ENCODE results near the gene CD44. TPM values are rescaled to one million over a fixed set of nuclear protein-coding genes. Genes with fewer than 3 reads are reported as not detected.

The CD44 gene
- polyA plus RNA-seq, 2 of the 4 experiments (the other 2 are of a cell fraction): 309 to 585 TPM

DNA sequence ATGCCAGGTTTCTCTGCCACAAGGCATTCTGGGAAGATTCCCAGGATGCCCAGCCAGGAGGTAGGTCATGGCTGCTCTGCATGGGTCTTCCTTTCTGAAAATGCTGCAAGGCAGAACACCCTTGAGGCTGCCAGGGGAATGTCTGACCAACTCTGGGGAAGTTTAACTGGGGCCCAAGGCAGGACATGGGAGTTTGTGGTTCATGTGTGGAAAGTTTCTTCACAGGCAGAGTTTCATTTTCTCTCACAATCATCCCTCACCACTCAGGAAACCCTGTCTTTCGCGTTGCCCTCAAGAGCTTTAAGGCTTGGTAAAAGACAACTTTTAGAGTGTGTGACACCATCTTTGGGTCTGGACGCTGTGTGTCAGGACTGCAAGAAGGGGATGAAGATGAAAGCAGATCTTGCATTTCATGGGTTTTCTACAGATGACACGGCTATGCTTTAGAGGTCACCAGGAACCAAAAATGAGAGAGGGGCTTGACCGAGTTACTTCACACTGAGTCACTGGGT is 133.5 kb downstream of the CD44 start:
- Histone ChIP-seq H3K9me3 (no peaks in the 10 kb centered on the region), H3K27ac (no peak overlapping the region), H3K4me3 (no peak overlapping the region), H3K4me2 (no peak overlapping the region), H3K4me1 (peaks cover 27% of the 10 kb centered on the region)
- ATAC-seq (no peak), FAIRE-seq (no peak), DNase-seq (ENCODE audit: low read depth in 1 of 2, low spot score in 1 of 2) (no peak)
- WGBS (ENCODE audit: missing lambda C conversion rate): 90% methylated on average over 5 of the region's 5 CpGs
- TF ChIP-seq, protein P1, sequence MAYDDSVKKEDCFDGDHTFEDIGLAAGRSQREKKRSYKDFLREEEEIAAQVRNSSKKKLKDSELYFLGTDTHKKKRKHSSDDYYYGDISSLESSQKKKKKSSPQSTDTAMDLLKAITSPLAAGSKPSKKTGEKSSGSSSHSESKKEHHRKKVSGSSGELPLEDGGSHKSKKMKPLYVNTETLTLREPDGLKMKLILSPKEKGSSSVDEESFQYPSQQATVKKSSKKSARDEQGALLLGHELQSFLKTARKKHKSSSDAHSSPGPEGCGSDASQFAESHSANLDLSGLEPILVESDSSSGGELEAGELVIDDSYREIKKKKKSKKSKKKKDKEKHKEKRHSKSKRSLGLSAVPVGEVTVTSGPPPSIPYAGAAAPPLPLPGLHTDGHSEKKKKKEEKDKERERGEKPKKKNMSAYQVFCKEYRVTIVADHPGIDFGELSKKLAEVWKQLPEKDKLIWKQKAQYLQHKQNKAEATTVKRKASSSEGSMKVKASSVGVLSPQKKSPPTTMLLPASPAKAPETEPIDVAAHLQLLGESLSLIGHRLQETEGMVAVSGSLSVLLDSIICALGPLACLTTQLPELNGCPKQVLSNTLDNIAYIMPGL (CRISPR knock-in tag; IDR thresholded peaks at IDR 0.05; ENCODE audit: borderline replicate concordance): no peak
- TF ChIP-seq JUNB (IDR thresholded peaks at IDR 0.05): no peak
- TF ChIP-seq POLR2AphosphoS2 (conservative IDR thresholded peaks at IDR 0.05; ENCODE audit: low read length): no peak
- TF ChIP-seq PHF8 (IDR thresholded peaks at IDR 0.05; ENCODE audit: borderline replicate concordance, low read depth): no peak
- TF ChIP-seq JUN (IDR thresholded peaks at IDR 0.05): no peak
- TF ChIP-seq, protein P2, sequence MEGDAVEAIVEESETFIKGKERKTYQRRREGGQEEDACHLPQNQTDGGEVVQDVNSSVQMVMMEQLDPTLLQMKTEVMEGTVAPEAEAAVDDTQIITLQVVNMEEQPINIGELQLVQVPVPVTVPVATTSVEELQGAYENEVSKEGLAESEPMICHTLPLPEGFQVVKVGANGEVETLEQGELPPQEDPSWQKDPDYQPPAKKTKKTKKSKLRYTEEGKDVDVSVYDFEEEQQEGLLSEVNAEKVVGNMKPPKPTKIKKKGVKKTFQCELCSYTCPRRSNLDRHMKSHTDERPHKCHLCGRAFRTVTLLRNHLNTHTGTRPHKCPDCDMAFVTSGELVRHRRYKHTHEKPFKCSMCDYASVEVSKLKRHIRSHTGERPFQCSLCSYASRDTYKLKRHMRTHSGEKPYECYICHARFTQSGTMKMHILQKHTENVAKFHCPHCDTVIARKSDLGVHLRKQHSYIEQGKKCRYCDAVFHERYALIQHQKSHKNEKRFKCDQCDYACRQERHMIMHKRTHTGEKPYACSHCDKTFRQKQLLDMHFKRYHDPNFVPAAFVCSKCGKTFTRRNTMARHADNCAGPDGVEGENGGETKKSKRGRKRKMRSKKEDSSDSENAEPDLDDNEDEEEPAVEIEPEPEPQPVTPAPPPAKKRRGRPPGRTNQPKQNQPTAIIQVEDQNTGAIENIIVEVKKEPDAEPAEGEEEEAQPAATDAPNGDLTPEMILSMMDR (IDR thresholded peaks at IDR 0.05): no peak
- TF ChIP-seq GATA3 (IDR thresholded peaks at IDR 0.05; ENCODE audit: borderline replicate concordance): no peak
- CTCF ChIA-PET: interaction anchor here (1.5 to 1.6 kb wide), 2 partner anchors 33 to 35 kb away, joined by 4 to 5 read pairs; no protein-coding TSS in a partner anchor
- POLR2A ChIA-PET: no interaction called here

DNA sequence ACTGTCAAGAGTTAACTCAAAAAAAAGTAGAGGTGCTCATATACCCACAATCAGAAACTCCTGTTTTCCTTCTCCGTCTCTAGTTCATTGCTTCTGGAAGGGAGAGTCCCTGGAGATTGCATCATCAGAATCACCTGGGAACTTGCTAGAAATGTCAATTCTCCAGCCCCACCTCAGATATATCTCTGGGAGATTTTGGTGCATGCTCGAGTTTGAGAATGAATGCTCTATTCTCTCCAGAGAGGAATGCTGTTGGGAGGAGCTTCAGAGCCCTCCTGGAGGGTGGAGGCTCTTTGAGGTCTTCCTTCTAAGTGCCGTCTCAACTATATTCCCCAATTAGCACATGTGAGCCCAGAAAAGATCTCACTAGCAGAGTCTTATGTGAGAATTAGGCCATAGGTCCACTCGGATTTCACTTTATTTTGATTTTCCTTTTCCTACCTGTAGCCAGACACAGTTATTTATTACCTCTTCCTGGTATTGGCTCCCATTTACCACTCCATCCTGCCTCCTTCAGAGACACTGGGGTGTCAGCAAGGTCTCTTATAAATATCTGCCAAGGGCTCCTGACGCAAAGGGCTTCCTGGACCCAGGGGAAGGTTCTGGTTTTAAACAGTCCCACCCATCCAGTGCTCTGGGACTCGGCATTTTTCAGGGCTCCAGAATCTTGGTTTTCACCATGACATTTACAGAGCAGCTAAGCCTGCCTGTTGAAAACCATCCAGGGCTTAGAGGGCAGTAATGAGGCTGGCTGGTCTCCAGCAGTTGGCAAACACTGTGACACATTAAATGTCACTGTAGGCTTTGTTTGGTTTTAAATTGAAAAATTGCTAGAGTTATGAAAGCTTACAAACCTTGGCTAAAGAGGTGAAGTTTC is 136.2 kb downstream of the CD44 start:
- 27% methylated on average over 6 of the region's 6 CpGs for WGBS (ENCODE audit: missing lambda C conversion rate)
- Histone ChIP-seq H3K27ac (peak overlapping the region; percentile 45 to 57; a peak in 5 of 6 replicates), H3K4me2 (peak overlapping the region; percentile 65), H3K9me3 (no peaks in the 10 kb centered on the region), H3K4me3 (peak overlapping the region; percentile 25; the same call in 1 of the 3 replicates), H3K4me1 (peaks cover 27% of the 10 kb centered on the region)
- FAIRE-seq (no peak), DNase-seq (ENCODE audit: low read depth in 1 of 2, low spot score in 1 of 2) (peak; percentile 27 to 45), ATAC-seq (peak; percentile 71 to 77; a peak in 4 of 6 replicates)
- ChIA-PET CTCF (interaction anchor here (1.0 to 1.4 kb wide), 3 partner anchors 16 to 117 kb away, joined by 3 to 5 read pairs (median 3); no protein-coding TSS in a partner anchor), POLR2A (no interaction called here)
- TF ChIP-seq KDM1A (IDR thresholded peaks at IDR 0.05; ENCODE audit: low read depth): no peak
- no peak for TF ChIP-seq ZC3H11A (IDR thresholded peaks at IDR 0.05)
- TF ChIP-seq SMC3 (IDR thresholded peaks at IDR 0.05): peak; percentile 23; the same call in 1 of the 3 replicates
- TF ChIP-seq CEBPB (IDR thresholded peaks at IDR 0.05): peak; percentile 14 to 22; a peak in 1 of 4 replicates

DNA sequence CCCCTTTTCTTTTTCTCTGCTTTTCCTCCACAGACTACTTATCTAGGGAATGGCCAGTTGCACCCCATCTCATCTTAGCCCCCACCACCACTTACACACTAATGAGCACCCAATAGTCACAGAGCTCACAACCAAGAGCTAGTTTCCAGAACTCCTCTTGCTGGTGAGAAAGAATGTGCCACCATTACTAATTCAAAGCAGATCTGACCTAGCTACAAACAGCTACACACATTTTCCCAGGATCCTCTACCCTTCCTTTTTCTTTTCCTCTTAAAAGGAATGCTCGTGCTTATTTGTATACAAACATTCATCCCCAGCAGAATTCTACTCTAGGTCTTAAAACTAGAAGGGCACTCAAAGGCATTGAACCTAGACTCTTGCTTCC is 136.8 kb downstream of the CD44 start:
- 48% methylated on average over 1 of the region's 1 CpG for WGBS (ENCODE audit: missing lambda C conversion rate)
- ChIA-PET CTCF (interaction anchor here (1.3 to 1.4 kb wide), 2 partner anchors 15 to 116 kb away, joined by 3 to 5 read pairs; no protein-coding TSS in a partner anchor), POLR2A (no interaction called here)
- FAIRE-seq: no peak
- peaks cover 27% of the 10 kb centered on the region for H3K4me1 ChIP-seq
- H3K4me3 ChIP-seq: no peak overlapping the region
- no peaks in the 10 kb centered on the region for H3K9me3 ChIP-seq
- no peak for DNase-seq (ENCODE audit: low read depth in 1 of 2, low spot score in 1 of 2)
- TF ChIP-seq NR3C1 (IDR thresholded peaks at IDR 0.05): no peak
- TF ChIP-seq POLR2AphosphoS2 (conservative IDR thresholded peaks at IDR 0.05; ENCODE audit: low read length): no peak
- no peak for TF ChIP-seq CBX2 (IDR thresholded peaks at IDR 0.05; ENCODE audit: borderline replicate concordance, low read depth)
- no peak for TF ChIP-seq HDAC2 (IDR thresholded peaks at IDR 0.05)
- no peak for TF ChIP-seq EHMT2 (IDR thresholded peaks at IDR 0.05; ENCODE audit: low read depth)
- no peak for TF ChIP-seq TP53 (CRISPR knock-in tag; IDR thresholded peaks at IDR 0.05)
- no peak for TF ChIP-seq TFCP2L1 (CRISPR knock-in tag; IDR thresholded peaks at IDR 0.05)
- no peak for TF ChIP-seq ZNF302 (CRISPR knock-in tag; IDR thresholded peaks at IDR 0.05)
- no peak for TF ChIP-seq RARB (CRISPR knock-in tag; IDR thresholded peaks at IDR 0.05)
- TF ChIP-seq RCOR1 (IDR thresholded peaks at IDR 0.05; ENCODE audit: low read depth, low read length): no peak
- TF ChIP-seq FOSB (CRISPR knock-in tag; IDR thresholded peaks at IDR 0.05): no peak
- peak overlapping the region; percentile 32 to 57; a peak in 4 of 6 replicates for H3K27ac ChIP-seq
- peak overlapping the region; percentile 65 for H3K4me2 ChIP-seq
- ATAC-seq: no peak; a peak in 2 of 6 replicates

Measured in A549 (cell line).